Thoracic aorta (tissue), 2 donors: ENCODE measurements around the gene ADGRE2. TPM values are rescaled to one million over a fixed set of nuclear protein-coding genes. Genes with fewer than 3 reads are reported as not detected.

Experiments used
- ATAC-seq: fragments of 150-250 bp; one replicate; pipeline ENCODE4 v1.8.0; 2017; ENCODE audit warnings: low read depth; ENCODE audit not compliant: insufficient number of reproducible peaks, low FRiP score
- DNase-seq: peaks from one replicate; pipeline ENCODE4 v3.0.0-alpha.2; 2020; ENCODE audit warnings: low spot score
- H3K27ac ChIP-seq, 2 donors: fragments of 200-600 bp; sonication (generic); 1 replicate in 1 of 2; 2 replicates in 1 of 2; pipeline ENCODE4 v1.5.1; 2016; ENCODE audit warnings: mild to moderate bottlenecking in 2 of 2, moderate library complexity in 2 of 2
- H3K27me3 ChIP-seq: fragments of 200-600 bp; sonication (generic); replicated peaks from 2 replicates; pipeline ENCODE4 v1.6.0; 2016; ENCODE audit warnings: mild to moderate bottlenecking; ENCODE audit not compliant: insufficient read depth
- H3K36me3 ChIP-seq: fragments of 200-600 bp; sonication (generic); one replicate; pipeline ENCODE4 v1.5.1; 2016
- H3K4me1 ChIP-seq, 2 donors: fragments of 200-600 bp; sonication (generic); 1 replicate in 1 of 2; 2 replicates in 1 of 2; pipeline versions ENCODE4 v1.5.1 to v1.6.0; 2016; ENCODE audit warnings: low read depth in 2 of 2, mild to moderate bottlenecking in 1 of 2; ENCODE audit not compliant: control insufficient read depth in 1 of 2
- H3K4me3 ChIP-seq: fragments of 200-600 bp; sonication (generic); 2 replicates; pipeline ENCODE4 v1.5.1; 2016; ENCODE audit warnings: mild to moderate bottlenecking
- H3K9me3 ChIP-seq: fragments of 200-600 bp; sonication (generic); 2 replicates; pipeline ENCODE4 v1.5.1; 2016
- total RNA-seq, 2 donors: library from RNA; depleted of rRNA; stranded (reverse); fragments of >200 nt; gene quantifications; one replicate each; pipeline versions ENCODE4 v1.1.0 to v1.2.3, GENCODE V29; 2016
- TF ChIP-seq, protein P1 (sequence below): fragments of 200-600 bp; sonication (generic); IDR thresholded peaks from one replicate; pipeline ENCODE4 v1.5.1; 2019; ENCODE audit warnings: antibody characterized with exemption

The ADGRE2 gene
- total RNA-seq, 2 donors from 2014 or later, result 8.3 to 9.9 TPM

DNA sequence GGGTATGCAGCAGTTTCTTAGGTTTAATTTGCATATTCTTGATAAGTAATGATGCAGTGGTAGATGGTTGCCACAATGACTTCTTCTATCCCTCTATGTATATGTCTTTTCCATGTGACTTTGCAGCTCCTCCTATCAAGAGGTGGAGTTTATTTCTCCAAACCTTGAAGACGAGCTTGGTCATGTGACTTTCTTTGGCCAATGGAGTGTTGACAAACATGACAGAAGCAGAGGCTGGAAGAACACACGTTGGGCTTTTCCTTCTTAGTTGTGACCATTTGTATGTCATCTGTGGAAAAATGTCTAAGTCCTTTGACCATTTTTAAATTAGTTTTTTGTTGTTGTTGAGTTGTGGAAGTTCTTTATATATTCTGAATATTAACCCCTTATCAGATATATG, 56.2 kb downstream of the ADGRE2 start:
- ATAC-seq (no peak), DNase-seq (no peak)
- Histone ChIP-seq H3K9me3 (peaks cover 92% of the 10 kb centered on the region), H3K4me1 (no peaks in the 10 kb centered on the region), H3K27ac (no peak overlapping the region), H3K27me3 (no peaks in the 10 kb centered on the region), H3K4me3 (no peak overlapping the region), H3K36me3 (peaks cover 57% of the 10 kb centered on the region)
- TF ChIP-seq, protein P1, sequence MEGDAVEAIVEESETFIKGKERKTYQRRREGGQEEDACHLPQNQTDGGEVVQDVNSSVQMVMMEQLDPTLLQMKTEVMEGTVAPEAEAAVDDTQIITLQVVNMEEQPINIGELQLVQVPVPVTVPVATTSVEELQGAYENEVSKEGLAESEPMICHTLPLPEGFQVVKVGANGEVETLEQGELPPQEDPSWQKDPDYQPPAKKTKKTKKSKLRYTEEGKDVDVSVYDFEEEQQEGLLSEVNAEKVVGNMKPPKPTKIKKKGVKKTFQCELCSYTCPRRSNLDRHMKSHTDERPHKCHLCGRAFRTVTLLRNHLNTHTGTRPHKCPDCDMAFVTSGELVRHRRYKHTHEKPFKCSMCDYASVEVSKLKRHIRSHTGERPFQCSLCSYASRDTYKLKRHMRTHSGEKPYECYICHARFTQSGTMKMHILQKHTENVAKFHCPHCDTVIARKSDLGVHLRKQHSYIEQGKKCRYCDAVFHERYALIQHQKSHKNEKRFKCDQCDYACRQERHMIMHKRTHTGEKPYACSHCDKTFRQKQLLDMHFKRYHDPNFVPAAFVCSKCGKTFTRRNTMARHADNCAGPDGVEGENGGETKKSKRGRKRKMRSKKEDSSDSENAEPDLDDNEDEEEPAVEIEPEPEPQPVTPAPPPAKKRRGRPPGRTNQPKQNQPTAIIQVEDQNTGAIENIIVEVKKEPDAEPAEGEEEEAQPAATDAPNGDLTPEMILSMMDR, result no peak

DNA sequence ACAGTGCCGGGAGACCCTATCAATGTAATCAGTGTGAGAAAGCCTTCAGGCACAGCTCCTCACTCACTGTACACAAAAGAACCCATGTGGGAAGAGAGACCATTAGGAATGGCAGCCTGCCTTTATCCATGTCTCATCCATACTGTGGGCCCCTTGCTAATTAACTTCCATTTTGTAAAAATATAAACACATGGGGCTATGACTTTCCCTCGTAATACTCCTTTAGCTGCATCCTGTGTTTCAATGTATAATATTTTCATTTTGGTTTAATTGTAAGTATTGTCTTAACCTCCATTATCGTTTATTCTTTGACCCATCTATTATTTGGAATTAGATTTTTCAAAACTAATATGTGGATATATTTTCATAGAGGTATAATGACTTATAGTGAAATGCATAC, 59.2 kb downstream of the ADGRE2 start:
- Histone ChIP-seq H3K27me3 (no peaks in the 10 kb centered on the region), H3K4me3 (peak overlapping the region; percentile 23), H3K4me1 (no peaks in the 10 kb centered on the region), H3K9me3 (peaks cover 93% of the 10 kb centered on the region), H3K27ac (no peak overlapping the region), H3K36me3 (peaks cover 86% of the 10 kb centered on the region)
- ATAC-seq (no peak), DNase-seq (no peak)
- TF ChIP-seq, protein P1, result no peak

DNA sequence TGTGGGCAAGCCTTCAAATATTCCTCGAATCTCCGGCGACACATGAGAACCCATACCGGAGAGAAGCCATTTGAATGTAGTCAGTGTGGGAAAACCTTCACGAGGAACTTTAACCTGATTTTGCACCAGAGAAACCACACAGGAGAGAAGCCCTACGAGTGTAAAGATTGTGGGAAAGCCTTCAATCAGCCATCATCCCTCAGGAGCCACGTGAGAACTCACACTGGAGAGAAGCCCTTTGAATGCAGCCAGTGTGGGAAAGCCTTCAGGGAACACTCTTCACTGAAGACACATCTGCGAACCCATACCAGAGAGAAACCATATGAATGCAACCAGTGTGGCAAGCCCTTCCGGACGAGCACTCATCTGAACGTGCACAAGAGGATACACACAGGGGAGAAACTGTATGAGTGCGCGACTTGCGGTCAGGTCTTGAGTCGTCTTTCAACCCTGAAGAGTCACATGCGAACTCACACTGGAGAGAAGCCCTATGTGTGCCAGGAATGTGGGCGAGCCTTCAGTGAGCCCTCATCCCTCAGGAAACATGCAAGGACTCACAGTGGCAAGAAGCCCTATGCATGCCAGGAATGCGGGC, 59.7 kb downstream of the ADGRE2 start:
- Histone ChIP-seq H3K4me3 (peak overlapping the region; percentile 23), H3K9me3 (peaks cover 92% of the 10 kb centered on the region), H3K36me3 (peaks cover 92% of the 10 kb centered on the region), H3K27me3 (no peaks in the 10 kb centered on the region), H3K4me1 (no peaks in the 10 kb centered on the region), H3K27ac (no peak overlapping the region)
- TF ChIP-seq, protein P1, result no peak
- no peak for ATAC-seq
- no peak for DNase-seq

DNA sequence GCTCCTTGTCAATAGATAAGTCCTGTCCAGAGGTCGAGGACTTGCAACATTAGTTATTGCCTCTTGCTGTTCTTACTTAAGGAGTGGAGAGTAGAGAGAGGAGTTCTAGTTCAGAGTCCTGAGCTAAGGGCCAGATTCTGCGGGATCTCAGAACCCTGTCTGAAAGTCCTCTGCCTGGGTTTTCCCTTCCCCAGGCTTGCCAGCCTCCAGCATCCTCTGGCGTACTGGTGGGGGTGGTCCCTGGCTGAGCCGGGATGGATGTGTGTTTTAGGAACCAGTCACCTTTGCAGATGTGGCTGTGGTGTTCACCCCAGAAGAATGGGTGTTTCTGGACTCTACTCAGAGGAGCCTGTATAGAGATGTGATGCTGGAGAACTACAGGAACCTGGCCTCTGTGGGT, 62.5 kb downstream of the ADGRE2 start:
- Histone ChIP-seq H3K9me3 (peaks cover 68% of the 10 kb centered on the region), H3K27ac (no peak overlapping the region), H3K36me3 (peaks cover 93% of the 10 kb centered on the region), H3K27me3 (no peaks in the 10 kb centered on the region), H3K4me1 (no peaks in the 10 kb centered on the region), H3K4me3 (no peak overlapping the region)
- TF ChIP-seq, protein P1, result no peak
- ATAC-seq, result no peak
- DNase-seq, result no peak

DNA sequence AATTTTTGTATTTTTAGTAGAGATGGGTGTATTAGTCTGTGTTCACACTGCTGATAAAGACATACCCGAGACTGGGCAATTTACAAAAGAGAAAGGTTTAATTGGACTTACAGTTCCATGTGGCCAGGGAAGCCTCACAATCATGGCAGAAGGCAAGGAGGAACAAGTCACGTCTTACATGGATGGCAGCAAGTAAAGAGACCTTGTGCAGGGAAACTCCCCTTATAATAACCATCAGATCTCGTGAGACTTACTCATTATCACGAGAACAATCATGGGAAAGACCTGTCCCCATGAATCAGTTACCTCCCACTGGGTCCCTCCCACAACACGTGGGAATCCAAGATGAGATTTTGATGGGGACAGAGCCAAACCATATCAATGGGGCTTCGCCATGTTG, 73.9 kb downstream of the ADGRE2 start:
- TF ChIP-seq, protein P1, result no peak
- ATAC-seq (no peak), DNase-seq (no peak)
- Histone ChIP-seq H3K9me3 (no peaks in the 10 kb centered on the region), H3K27me3 (no peaks in the 10 kb centered on the region), H3K36me3 (peaks cover 88% of the 10 kb centered on the region), H3K4me1 (no peaks in the 10 kb centered on the region), H3K27ac (no peak overlapping the region), H3K4me3 (no peak overlapping the region)
